DND-41 (cell line): ENCODE measurements around the gene ENTR1.
A peak's percentile ranks its signal among the peaks of the same experiment; 100 is the strongest.

Source experiments
- ATAC-seq: fragments of 200-7000 bp; cut with Tn5 transposase; 3 replicates; pipeline ENCODE4 v1.9.1; 2021; ENCODE audit warnings: low read depth; ENCODE audit not compliant: insufficient read depth
- DNase-seq: peaks from one replicate; pipeline ENCODE4 v3.0.0-alpha.2; 2020
- H2AFZ ChIP-seq: 2 replicates; pipeline ENCODE4 v1.6.0; 2012; ENCODE audit warnings: low read depth, low read length
- H3K27ac ChIP-seq: 2 replicates; pipeline ENCODE4 v1.5.1; 2012; ENCODE audit warnings: low read length, inconsistent platforms
- H3K27me3 ChIP-seq: fragments of 200-600 bp; sonication (generic); 2 replicates; pipeline ENCODE4 v1.6.0; 2012; ENCODE audit warnings: low read length, mild to moderate bottlenecking, inconsistent platforms; ENCODE audit not compliant: insufficient read depth, poor library complexity
- H3K36me3 ChIP-seq: 2 replicates; pipeline ENCODE4 v1.5.1; 2012; ENCODE audit warnings: low read length, inconsistent platforms; ENCODE audit not compliant: insufficient read depth
- H3K4me1 ChIP-seq: 2 replicates; pipeline ENCODE4 v1.5.1; 2012; ENCODE audit warnings: mild to moderate bottlenecking, low read length; ENCODE audit not compliant: insufficient read depth
- H3K4me2 ChIP-seq: 2 replicates; pipeline ENCODE4 v1.6.0; 2012; ENCODE audit warnings: mild to moderate bottlenecking, moderate library complexity, low read length, inconsistent platforms; ENCODE audit not compliant: insufficient read depth
- H3K4me3 ChIP-seq, 2 experiments: fragments of 200-600 bp in 1 of 2; shearing (Covaris generic) in 1 of 2; 2 replicates each; pipeline ENCODE4 v1.5.1; 2012 to 2016; ENCODE audit warnings: inconsistent platforms in 2 of 2, low read length in 2 of 2, mild to moderate bottlenecking in 2 of 2, low read depth in 1 of 2, moderate library complexity in 1 of 2
- H3K79me2 ChIP-seq: 2 replicates; pipeline ENCODE4 v1.6.0; 2012; ENCODE audit warnings: low read length, inconsistent platforms; ENCODE audit not compliant: insufficient read depth
- H3K9ac ChIP-seq: 2 replicates; pipeline ENCODE4 v1.6.0; 2012; ENCODE audit warnings: low read depth, mild to moderate bottlenecking, inconsistent platforms, low read length, moderate library complexity
- H3K9me3 ChIP-seq: 2 replicates; pipeline ENCODE4 v1.5.1; 2012; ENCODE audit warnings: low read length, moderate library complexity, mild to moderate bottlenecking, inconsistent platforms; ENCODE audit not compliant: insufficient read depth, severe bottlenecking
- H4K20me1 ChIP-seq: 2 replicates; pipeline ENCODE4 v1.6.0; 2012; ENCODE audit warnings: low read length; ENCODE audit not compliant: insufficient read depth
- CTCF ChIP-seq: IDR thresholded peaks from 2 replicates; pipeline ENCODE4 v1.5.1; 2012; ENCODE audit warnings: borderline replicate concordance, low read length, moderate library complexity, mild to moderate bottlenecking; ENCODE audit not compliant: poor library complexity, severe bottlenecking; ENCODE audit errors: extremely low read depth
- EZH2 ChIP-seq: IDR thresholded peaks from 3 replicates; pipeline ENCODE4 v1.6.1; 2012; ENCODE audit warnings: borderline replicate concordance, low read depth, mild to moderate bottlenecking, moderate library complexity, low read length, inconsistent platforms; ENCODE audit not compliant: severe bottlenecking

Gene ENTR1

GRCh38 chr9:136402067-136402466 is 8.3 kb downstream of the ENTR1 start:
- no peaks in the 10 kb centered on the region for H3K9me3 ChIP-seq
- ATAC-seq: no peak
- H3K27ac ChIP-seq: no peak overlapping the region
- no peak overlapping the region for H2AFZ ChIP-seq
- peaks cover 27% of the 10 kb centered on the region for H3K4me1 ChIP-seq
- H3K4me3 ChIP-seq: no peak overlapping the region
- peaks cover 13% of the 10 kb centered on the region for H4K20me1 ChIP-seq
- peaks cover 59% of the 10 kb centered on the region for H3K36me3 ChIP-seq
- H3K79me2 ChIP-seq: peaks cover 26% of the 10 kb centered on the region
- no peak overlapping the region for H3K9ac ChIP-seq
- no peak for DNase-seq
- H3K27me3 ChIP-seq: no peaks in the 10 kb centered on the region
- TF ChIP-seq CTCF (no peak), EZH2 (no peak)
- H3K4me2 ChIP-seq: no peak overlapping the region

GRCh38 chr9:136401173-136401922 is 9.1 kb downstream of the ENTR1 start:
- Histone ChIP-seq H3K9me3 (no peaks in the 10 kb centered on the region), H3K4me2 (no peak overlapping the region), H3K9ac (peak overlapping the region; percentile 79; the same call in 1 of the 2 replicates), H3K27me3 (no peaks in the 10 kb centered on the region), H2AFZ (no peak overlapping the region), H4K20me1 (peaks cover 17% of the 10 kb centered on the region), H3K27ac (no peak overlapping the region), H3K36me3 (peaks cover 62% of the 10 kb centered on the region), H3K4me3 (no peak overlapping the region), H3K79me2 (peaks cover 26% of the 10 kb centered on the region), H3K4me1 (peaks cover 27% of the 10 kb centered on the region)
- TF ChIP-seq EZH2 (no peak), CTCF (no peak)
- no peak for DNase-seq
- no peak for ATAC-seq

GRCh38 chr9:136400038-136400834 is 10.2 kb downstream of the ENTR1 start, which contains the start of gene SNAPC4:
SNAPC4 (minus strand) TSS chr9:136400170; CDS start chr9:136398428, 1,742 bp downstream.
- Histone ChIP-seq H3K79me2 (peaks cover 26% of the 10 kb centered on the region), H3K4me3 (peak within 1 kb of the TSS; percentile 77 to 94), H3K4me1 (peaks cover 27% of the 10 kb centered on the region), H3K36me3 (peaks cover 64% of the 10 kb centered on the region), H2AFZ (peak within 1 kb of the TSS; percentile 81), H4K20me1 (peaks cover 17% of the 10 kb centered on the region), H3K9ac (peak within 1 kb of the TSS; percentile 79), H3K4me2 (peak within 1 kb of the TSS; percentile 96), H3K27ac (peak within 1 kb of the TSS; percentile 49), H3K9me3 (no peaks in the 10 kb centered on the region), H3K27me3 (no peaks in the 10 kb centered on the region)
- DNase-seq (peak; percentile 85), ATAC-seq (peak; percentile 89)
- TF ChIP-seq CTCF (peak; percentile 87), EZH2 (no peak)
